T-helper 9 cell (primary cell): ENCODE measurements around the gene TADA2B.

ENCODE experiments used
- DNase-seq: peaks from one replicate; pipeline ENCODE4 v3.0.0-alpha.2; 2020

TADA2B gene

GRCh38 chr4:7041801-7042502, 1.2 kb upstream of the TADA2B start:
- peak; percentile 7 for DNase-seq

- peak; percentile 83 for DNase-seq
These were observed 479 bp upstream of the TADA2B start for GRCh38 chr4:7042503-7043283.

GRCh38 chr4:7044137-7044930, 1.2 kb downstream of the TADA2B start:
- DNase-seq: no peak

- no peak for DNase-seq
These were observed 2.4 kb downstream of the TADA2B start for GRCh38 chr4:7045553-7045952.

GRCh38 chr4:7045961-7046921, 3.1 kb downstream of the TADA2B start:
- DNase-seq: no peak

GRCh38 chr4:7046971-7047370, 3.8 kb downstream of the TADA2B start:
- DNase-seq: no peak

GRCh38 chr4:7048642-7049041, 5.5 kb downstream of the TADA2B start:
- DNase-seq: no peak

- DNase-seq: no peak
These were observed 6.1 kb downstream of the TADA2B start for GRCh38 chr4:7049295-7049694.

- no peak for DNase-seq
These were observed 6.6 kb downstream of the TADA2B start for GRCh38 chr4:7049739-7050138.

GRCh38 chr4:7050481-7051143, 7.4 kb downstream of the TADA2B start:
- no peak for DNase-seq

- no peak for DNase-seq
These were observed 7.9 kb downstream of the TADA2B start for GRCh38 chr4:7051144-7051495.

GRCh38 chr4:7051905-7052304, 8.7 kb downstream of the TADA2B start:
- no peak for DNase-seq

- no peak for DNase-seq
These were observed 9.1 kb downstream of the TADA2B start for GRCh38 chr4:7052313-7052712.

- DNase-seq: no peak
These were observed 9.9 kb downstream of the TADA2B start for GRCh38 chr4:7052923-7053715.

GRCh38 chr4:7054106-7054880, 11.1 kb downstream of the TADA2B start:
- no peak for DNase-seq

- no peak for DNase-seq
These were observed 12.2 kb downstream of the TADA2B start for GRCh38 chr4:7055111-7055989.

- no peak for DNase-seq
These were observed 12.8 kb downstream of the TADA2B start for GRCh38 chr4:7055990-7056325.

- no peak for DNase-seq
These were observed 15.6 kb downstream of the TADA2B start for GRCh38 chr4:7058792-7059191.

GRCh38 chr4:7059662-7060061, 16.5 kb downstream of the TADA2B start:
- DNase-seq: no peak
